K562 (cell line): Measurements from ENCODE around the gene MAST4. TPM values are rescaled to one million over a fixed set of nuclear protein-coding genes. Genes with fewer than 3 reads are reported as not detected.

Experiments used
- CEBPB ChIP-seq: fragments of 450-650 bp; IDR thresholded peaks from 2 replicates; pipeline ENCODE4 v1.6.1; 2016; ENCODE audit warnings: missing genetic modification characterization, missing compliant biosample characterization
- NFE2L1 ChIP-seq: fragments of 450-650 bp; IDR thresholded peaks from 2 replicates; pipeline ENCODE4 v1.6.1; 2016; ENCODE audit warnings: missing genetic modification characterization, low read depth, mild to moderate bottlenecking, missing compliant biosample characterization, moderate library complexity, borderline replicate concordance
- NR4A1 ChIP-seq, 2 experiments: fragments of 250-450 bp in 1 of 2; fragments of 450-650 bp in 1 of 2; sonication (Bioruptor Pico) in 1 of 2; IDR thresholded peaks; 2 replicates each; pipeline versions ENCODE4 v1.4.0 to v1.6.1; 2016 to 2020; ENCODE audit warnings: mild to moderate bottlenecking in 2 of 2, missing compliant biosample characterization in 1 of 2, missing genetic modification characterization in 1 of 2, moderate library complexity in 1 of 2
- PHB ChIP-seq: fragments of 250-450 bp; sonication (Bioruptor Pico); IDR thresholded peaks from 2 replicates; pipeline ENCODE4 v1.5.0; 2021
- SLC30A9 ChIP-seq: fragments of 250-450 bp; sonication (Bioruptor Pico); IDR thresholded peaks from 2 replicates; pipeline ENCODE4 v1.8.0; 2022; ENCODE audit warnings: mild to moderate bottlenecking, moderate library complexity
- STAT5B ChIP-seq: fragments of 250-450 bp; sonication (Bioruptor Pico); IDR thresholded peaks from 2 replicates; pipeline ENCODE4 v1.8.0; 2021; ENCODE audit warnings: mild to moderate bottlenecking, inconsistent platforms
- polyA plus RNA-seq, 8 experiments: library from polyadenylated mRNA; depleted of rRNA in 4 of 8; stranded (reverse) in 5 of 8; unstranded in 3 of 8; fragments of >200 nt; fragmentation: Nextera tagmentation in 2 of 8; fragmentation: Illumina TruSeq in 1 of 8; extraction: Ambion mirVana in 2 of 8; extraction: Trizol in 1 of 8; gene quantifications; 2 replicates each; pipeline versions ENCODE4 v1.2.1 to v1.2.3, GENCODE V29; 2011 to 2014; ENCODE audit warnings: inconsistent platforms in 1 of 8, missing spikeins in 1 of 8
- total RNA-seq, 7 experiments: library from RNA; depleted of rRNA in 6 of 7; stranded (reverse); fragments of >200 nt in 6 of 7; fragmentation: Illumina TruSeq in 2 of 7; extraction: Trizol in 2 of 7; gene quantifications; 2 replicates each; pipeline versions ENCODE4 v1.2.1 to v1.2.3, GENCODE V29; 2011 to 2021; ENCODE audit warnings: low replicate concordance in 1 of 7
- TF ChIP-seq, protein P1 (sequence below), 2 experiments: fragments of 450-650 bp; IDR thresholded peaks; 2 replicates each; pipeline ENCODE4 v1.6.1; 2016; ENCODE audit warnings: mild to moderate bottlenecking in 2 of 2, borderline replicate concordance in 1 of 2, low read depth in 1 of 2, moderate library complexity in 1 of 2
- TF ChIP-seq, protein P2 (sequence below): sonication (generic); IDR thresholded peaks from 2 replicates; pipeline ENCODE4 v1.6.1; 2016
- TF ChIP-seq, protein P3 (sequence below): fragments of 450-650 bp; IDR thresholded peaks from 2 replicates; pipeline ENCODE4 v1.6.1; 2016; ENCODE audit warnings: mild to moderate bottlenecking
- TF ChIP-seq, protein P4 (sequence below): sonication (generic); formaldehyde crosslinking; IDR thresholded peaks from 2 replicates; pipeline ENCODE4 v1.5.0; 2020; ENCODE audit warnings: missing genetic modification reagents
- TF ChIP-seq, protein P5 (sequence below): sonication (generic); formaldehyde crosslinking; IDR thresholded peaks from 2 replicates; pipeline ENCODE4 v1.8.0; 2022; ENCODE audit warnings: missing genetic modification reagents, mild to moderate bottlenecking, borderline replicate concordance

Gene MAST4
- total and polyA plus RNA-seq, 9 of the 15 experiments (the other 6 are each of a cell fraction or from before 2014, with no cell fraction given) = 0.88 to 10.1 (median 5.2) TPM

DNA sequence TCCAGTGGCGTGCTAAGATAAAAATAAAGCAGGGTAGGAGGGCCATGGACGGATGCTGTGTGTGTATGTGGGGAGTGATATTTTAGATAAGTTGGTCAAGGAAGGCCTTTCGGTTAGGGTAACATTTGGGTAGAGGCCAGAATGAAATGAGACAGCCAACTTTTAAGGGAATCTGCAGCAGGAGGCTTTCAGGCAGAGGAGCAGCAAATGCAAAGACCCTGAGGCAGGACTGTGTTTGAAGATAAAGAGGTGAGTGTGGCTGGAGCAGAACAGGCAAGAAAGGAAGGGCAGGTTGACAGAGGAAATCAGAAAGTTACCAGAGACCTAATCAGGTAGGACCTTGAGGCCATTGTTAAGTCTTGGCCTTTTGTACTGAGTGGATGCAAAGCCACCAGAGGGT lies 106.2 kb downstream of the MAST4 start (continued):
- TF ChIP-seq, protein P1, sequence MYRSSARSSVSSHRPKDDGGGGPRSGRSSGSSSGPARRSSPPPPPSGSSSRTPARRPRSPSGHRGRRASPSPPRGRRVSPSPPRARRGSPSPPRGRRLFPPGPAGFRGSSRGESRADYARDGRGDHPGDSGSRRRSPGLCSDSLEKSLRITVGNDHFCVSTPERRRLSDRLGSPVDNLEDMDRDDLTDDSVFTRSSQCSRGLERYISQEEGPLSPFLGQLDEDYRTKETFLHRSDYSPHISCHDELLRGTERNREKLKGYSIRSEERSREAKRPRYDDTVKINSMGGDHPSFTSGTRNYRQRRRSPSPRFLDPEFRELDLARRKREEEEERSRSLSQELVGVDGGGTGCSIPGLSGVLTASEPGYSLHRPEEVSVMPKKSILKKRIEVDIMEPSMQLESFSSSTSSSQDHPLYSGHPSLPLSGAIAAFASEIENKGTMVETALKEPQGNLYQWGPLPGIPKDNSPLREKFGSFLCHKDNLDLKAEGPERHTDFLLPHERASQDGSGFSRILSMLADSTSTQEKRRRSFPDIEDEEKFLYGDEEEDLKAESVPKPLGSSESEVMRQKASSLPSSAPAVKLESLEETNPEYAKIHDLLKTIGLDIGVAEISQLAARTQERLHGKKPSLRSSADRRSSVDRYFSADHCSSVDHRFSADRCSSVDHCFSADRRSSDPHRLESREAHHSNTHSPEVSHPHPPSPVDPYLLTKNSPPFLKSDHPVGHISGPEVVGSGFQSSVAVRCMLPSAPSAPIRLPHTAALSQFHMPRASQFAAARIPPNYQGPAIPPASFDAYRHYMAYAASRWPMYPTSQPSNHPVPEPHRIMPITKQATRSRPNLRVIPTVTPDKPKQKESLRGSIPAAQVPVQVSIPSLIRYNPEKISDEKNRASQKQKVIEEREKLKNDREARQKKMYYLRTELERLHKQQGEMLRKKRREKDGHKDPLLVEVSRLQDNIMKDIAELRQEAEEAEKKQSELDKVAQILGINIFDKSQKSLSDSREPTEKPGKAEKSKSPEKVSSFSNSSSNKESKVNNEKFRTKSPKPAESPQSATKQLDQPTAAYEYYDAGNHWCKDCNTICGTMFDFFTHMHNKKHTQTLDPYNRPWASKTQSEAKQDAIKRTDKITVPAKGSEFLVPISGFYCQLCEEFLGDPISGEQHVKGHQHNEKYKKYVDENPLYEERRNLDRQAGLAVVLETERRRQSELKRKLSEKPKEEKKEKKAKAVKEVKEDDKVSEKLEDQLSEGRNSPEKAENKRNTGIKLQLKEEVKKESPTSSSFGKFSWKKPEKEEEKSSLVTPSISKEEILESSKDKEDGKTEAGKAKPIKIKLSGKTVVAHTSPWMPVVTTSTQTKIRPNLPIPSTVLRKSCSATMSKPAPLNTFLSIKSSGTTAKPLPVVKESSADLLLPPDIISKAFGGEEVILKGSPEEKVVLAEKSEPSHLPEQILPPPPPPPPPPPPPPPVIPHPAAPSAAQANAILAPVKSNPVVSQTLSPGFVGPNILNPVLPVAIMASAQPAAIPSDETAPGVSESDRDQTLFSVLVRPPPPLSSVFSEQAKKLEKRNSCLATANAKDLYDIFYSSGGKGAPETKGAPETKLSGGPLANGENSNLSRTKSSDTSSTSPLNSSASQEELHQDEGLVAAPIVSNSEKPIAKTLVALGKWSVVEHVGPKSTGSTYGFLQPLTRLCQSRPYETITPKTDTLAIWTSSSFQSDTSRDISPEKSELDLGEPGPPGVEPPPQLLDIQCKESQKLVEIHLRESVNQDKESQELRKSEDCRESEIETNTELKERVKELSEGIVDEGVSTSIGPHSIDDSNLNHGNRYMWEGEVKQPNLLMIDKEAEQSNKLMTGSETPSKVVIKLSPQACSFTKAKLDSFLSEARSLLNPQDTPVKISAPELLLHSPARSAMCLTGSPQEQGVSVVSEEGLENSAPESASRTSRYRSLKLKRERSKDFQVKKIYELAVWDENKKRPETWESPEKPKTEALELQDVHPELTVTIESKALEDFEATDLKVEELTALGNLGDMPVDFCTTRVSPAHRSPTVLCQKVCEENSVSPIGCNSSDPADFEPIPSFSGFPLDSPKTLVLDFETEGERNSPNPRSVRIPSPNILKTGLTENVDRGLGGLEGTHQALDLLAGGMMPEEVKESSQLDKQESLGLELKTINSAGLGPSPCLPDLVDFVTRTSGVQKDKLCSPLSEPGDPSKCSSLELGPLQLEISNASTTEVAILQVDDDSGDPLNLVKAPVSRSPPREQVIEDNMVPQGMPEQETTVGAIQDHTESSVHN (IDR thresholded peaks at IDR 0.05; ENCODE audit: borderline replicate concordance in 1 of 2, low read depth in 1 of 2) = no peak
- TF ChIP-seq CEBPB (tag) (no peak), NR4A1 (CRISPR knock-in tag; IDR thresholded peaks at IDR 0.05) (no peak), NR4A1 (tag; IDR thresholded peaks at IDR 0.05) (no peak), SLC30A9 (no peak), NFE2L1 (no peak), STAT5B (no peak), PHB (CRISPR knock-in tag) (no peak)
- TF ChIP-seq, protein P2, sequence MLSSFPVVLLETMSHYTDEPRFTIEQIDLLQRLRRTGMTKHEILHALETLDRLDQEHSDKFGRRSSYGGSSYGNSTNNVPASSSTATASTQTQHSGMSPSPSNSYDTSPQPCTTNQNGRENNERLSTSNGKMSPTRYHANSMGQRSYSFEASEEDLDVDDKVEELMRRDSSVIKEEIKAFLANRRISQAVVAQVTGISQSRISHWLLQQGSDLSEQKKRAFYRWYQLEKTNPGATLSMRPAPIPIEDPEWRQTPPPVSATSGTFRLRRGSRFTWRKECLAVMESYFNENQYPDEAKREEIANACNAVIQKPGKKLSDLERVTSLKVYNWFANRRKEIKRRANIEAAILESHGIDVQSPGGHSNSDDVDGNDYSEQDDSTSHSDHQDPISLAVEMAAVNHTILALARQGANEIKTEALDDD = no peak
- TF ChIP-seq, protein P3, sequence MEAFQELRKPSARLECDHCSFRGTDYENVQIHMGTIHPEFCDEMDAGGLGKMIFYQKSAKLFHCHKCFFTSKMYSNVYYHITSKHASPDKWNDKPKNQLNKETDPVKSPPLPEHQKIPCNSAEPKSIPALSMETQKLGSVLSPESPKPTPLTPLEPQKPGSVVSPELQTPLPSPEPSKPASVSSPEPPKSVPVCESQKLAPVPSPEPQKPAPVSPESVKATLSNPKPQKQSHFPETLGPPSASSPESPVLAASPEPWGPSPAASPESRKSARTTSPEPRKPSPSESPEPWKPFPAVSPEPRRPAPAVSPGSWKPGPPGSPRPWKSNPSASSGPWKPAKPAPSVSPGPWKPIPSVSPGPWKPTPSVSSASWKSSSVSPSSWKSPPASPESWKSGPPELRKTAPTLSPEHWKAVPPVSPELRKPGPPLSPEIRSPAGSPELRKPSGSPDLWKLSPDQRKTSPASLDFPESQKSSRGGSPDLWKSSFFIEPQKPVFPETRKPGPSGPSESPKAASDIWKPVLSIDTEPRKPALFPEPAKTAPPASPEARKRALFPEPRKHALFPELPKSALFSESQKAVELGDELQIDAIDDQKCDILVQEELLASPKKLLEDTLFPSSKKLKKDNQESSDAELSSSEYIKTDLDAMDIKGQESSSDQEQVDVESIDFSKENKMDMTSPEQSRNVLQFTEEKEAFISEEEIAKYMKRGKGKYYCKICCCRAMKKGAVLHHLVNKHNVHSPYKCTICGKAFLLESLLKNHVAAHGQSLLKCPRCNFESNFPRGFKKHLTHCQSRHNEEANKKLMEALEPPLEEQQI = no peak
- TF ChIP-seq, protein P4, sequence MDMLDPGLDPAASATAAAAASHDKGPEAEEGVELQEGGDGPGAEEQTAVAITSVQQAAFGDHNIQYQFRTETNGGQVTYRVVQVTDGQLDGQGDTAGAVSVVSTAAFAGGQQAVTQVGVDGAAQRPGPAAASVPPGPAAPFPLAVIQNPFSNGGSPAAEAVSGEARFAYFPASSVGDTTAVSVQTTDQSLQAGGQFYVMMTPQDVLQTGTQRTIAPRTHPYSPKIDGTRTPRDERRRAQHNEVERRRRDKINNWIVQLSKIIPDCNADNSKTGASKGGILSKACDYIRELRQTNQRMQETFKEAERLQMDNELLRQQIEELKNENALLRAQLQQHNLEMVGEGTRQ (CRISPR knock-in tag) = no peak
- TF ChIP-seq, protein P5, sequence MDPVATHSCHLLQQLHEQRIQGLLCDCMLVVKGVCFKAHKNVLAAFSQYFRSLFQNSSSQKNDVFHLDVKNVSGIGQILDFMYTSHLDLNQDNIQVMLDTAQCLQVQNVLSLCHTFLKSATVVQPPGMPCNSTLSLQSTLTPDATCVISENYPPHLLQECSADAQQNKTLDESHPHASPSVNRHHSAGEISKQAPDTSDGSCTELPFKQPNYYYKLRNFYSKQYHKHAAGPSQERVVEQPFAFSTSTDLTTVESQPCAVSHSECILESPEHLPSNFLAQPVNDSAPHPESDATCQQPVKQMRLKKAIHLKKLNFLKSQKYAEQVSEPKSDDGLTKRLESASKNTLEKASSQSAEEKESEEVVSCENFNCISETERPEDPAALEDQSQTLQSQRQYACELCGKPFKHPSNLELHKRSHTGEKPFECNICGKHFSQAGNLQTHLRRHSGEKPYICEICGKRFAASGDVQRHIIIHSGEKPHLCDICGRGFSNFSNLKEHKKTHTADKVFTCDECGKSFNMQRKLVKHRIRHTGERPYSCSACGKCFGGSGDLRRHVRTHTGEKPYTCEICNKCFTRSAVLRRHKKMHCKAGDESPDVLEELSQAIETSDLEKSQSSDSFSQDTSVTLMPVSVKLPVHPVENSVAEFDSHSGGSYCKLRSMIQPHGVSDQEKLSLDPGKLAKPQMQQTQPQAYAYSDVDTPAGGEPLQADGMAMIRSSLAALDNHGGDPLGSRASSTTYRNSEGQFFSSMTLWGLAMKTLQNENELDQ (CRISPR knock-in tag) = no peak
